Gastrocnemius medialis (tissue), 4 donors: ENCODE results near the gene UBE2E1. TPM values are rescaled to one million over a fixed set of nuclear protein-coding genes. Genes with fewer than 3 reads are reported as not detected.

ENCODE experiments used
- ATAC-seq, 2 donors: fragments of 150-250 bp; one replicate each; pipeline ENCODE4 v1.9.1; 2016
- DNase-seq, 2 donors: peaks; one replicate each; pipeline ENCODE4 v3.0.0-alpha.2; 2019
- H3K27ac ChIP-seq, 4 donors: fragments of 200-600 bp; sonication (generic); 1 replicate in 1 of 4; 2 replicates in 3 of 4; pipeline ENCODE4 v1.5.1; 2016 to 2018; ENCODE audit warnings: mild to moderate bottlenecking in 2 of 4, moderate library complexity in 1 of 4
- H3K27me3 ChIP-seq, 3 donors: fragments of 200-600 bp; sonication (generic) in 2 of 3; 1 replicate in 1 of 3; 2 replicates in 2 of 3; pipeline versions ENCODE4 v1.5.1 to v1.6.0; 2016 to 2019; ENCODE audit warnings: mild to moderate bottlenecking in 1 of 3, moderate library complexity in 1 of 3
- H3K36me3 ChIP-seq, 2 donors: fragments of 200-600 bp; sonication (generic) in 1 of 2; one replicate each; pipeline ENCODE4 v1.5.1; 2017 to 2018
- H3K4me1 ChIP-seq, 2 donors: fragments of 200-600 bp; sonication (generic) in 1 of 2; one replicate each; pipeline ENCODE4 v1.5.1; 2016 to 2017; ENCODE audit warnings: mild to moderate bottlenecking in 2 of 2
- H3K4me3 ChIP-seq, 4 donors: fragments of 200-600 bp; sonication (generic) in 3 of 4; 1 replicate in 1 of 4; 2 replicates in 3 of 4; pipeline ENCODE4 v1.5.1; 2016 to 2019; ENCODE audit warnings: mild to moderate bottlenecking in 2 of 4
- H3K9me3 ChIP-seq, 3 donors: fragments of 200-600 bp; sonication (generic) in 2 of 3; 1 replicate in 1 of 3; 2 replicates in 2 of 3; pipeline ENCODE4 v1.5.1; 2016 to 2019
- CTCF ChIP-seq, 5 experiments: fragments of 450-650 bp in 3 of 5; fragments of 200-600 bp in 2 of 5; sonication (generic) in 2 of 5; IDR thresholded peaks in 4 of 5; conservative IDR thresholded peaks in 1 of 5; 1 replicate in 4 of 5; 2 replicates in 1 of 5; pipeline ENCODE4 v1.5.1; 2016 to 2019; ENCODE audit warnings: antibody characterized with exemption in 5 of 5, mild to moderate bottlenecking in 3 of 5, moderate library complexity in 3 of 5
- POLR2A ChIP-seq, 2 donors: fragments of 450-650 bp; IDR thresholded peaks; one replicate each; pipeline ENCODE4 v1.6.1; 2017; ENCODE audit warnings: antibody characterized with exemption in 2 of 2, mild to moderate bottlenecking in 2 of 2, moderate library complexity in 2 of 2
- in situ Hi-C, 4 donors: fragments of 200-750 bp; cut with MboI; loops; one replicate each; pipeline versions ENCODE4 v1.15.0 to v1.8.0; 2017; ENCODE audit warnings: low sequenced_read_pairs in 4 of 4
- intact Hi-C: fragments of 100-400 bp; cut with DNase I; formaldehyde crosslinking; loops from one replicate; pipeline ENCODE4 v1.15.1; 2023; ENCODE audit warnings: low total_unique reads
- total RNA-seq, 4 donors: library from RNA; depleted of rRNA; stranded (reverse); fragments of >200 nt; gene quantifications; one replicate each; pipeline versions ENCODE4 v1.1.0 to v1.2.3, GENCODE V29; 2016

The UBE2E1 gene
- total RNA-seq: 100 to 1,000 TPM in 2 of 4 donors, 10 to 100 TPM in 2; 54.8 to 153 (median 109) TPM

GRCh38 chr3:23805633-23806533, at the start of gene UBE2E1:
Gene UBE2E1, plus strand, starts transcription at chr3:23805955. Its CDS starts 1,315 bp downstream, at chr3:23807270.
- in situ Hi-C loops (no loop called here), intact Hi-C loops (loop anchor here (2.0 to 10.0 kb wide), 4 partner anchors 53 to 603 kb away; partner anchors contain the start of gene UBE2E2)
- Histone ChIP-seq H3K9me3 (no peaks in the 10 kb centered on the region), H3K27me3 (no peaks in the 10 kb centered on the region), H3K36me3 (no peaks in the 10 kb centered on the region), H3K4me1 (peaks cover 30 to 33% of the 10 kb centered on the region in 2 donors), H3K4me3 (peak within 1 kb of the TSS; percentile 73 to 97 (median 94)), H3K27ac (peak within 1 kb of the TSS; percentile 85 to 98 (median 94))
- TF ChIP-seq CTCF (IDR thresholded peaks at IDR 0.05 in 4 of 5, conservative IDR thresholded peaks at IDR 0.05 in 1 of 5): no peak
- TF ChIP-seq POLR2A (IDR thresholded peaks at IDR 0.05): peak; percentile 53 to 55
- peak; percentile 56 to 69 for DNase-seq
- peak; percentile 60 to 70 for ATAC-seq

DNA sequence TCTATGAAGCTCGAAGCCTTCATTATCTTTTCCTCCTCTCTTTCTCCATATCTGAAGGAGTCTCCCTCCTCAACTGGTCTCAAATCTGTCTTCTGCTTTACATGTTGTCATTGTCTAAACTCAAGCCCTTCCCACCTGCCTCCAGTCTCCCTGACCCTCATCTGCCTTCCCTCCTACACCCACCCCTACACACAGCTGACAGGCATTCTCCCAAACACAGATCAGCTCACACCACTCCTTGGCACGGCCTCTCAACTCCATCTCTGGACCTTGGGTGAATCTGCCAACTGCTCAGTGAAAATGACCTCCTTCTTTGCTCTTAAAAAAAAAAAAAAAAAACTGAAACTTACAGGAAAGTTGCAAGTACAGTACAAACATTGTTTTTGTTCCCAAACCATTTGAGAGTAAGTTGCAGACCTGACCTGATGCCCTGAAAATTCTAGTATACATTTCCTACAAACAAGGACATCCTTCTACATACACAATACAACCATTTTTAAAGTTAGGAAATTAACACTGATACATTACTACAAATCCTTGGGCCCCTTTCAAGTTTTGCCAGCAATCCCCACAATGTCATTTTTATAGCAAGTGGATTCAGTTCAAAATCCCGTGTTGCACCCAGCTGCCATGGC, 49.4 kb upstream of the UBE2E1 start:
- no peak for ATAC-seq

GRCh38 chr3:23758253-23758838, 47.4 kb upstream of the UBE2E1 start:
- H3K4me3 ChIP-seq: no peak overlapping the region
- H3K27me3 ChIP-seq: no peaks in the 10 kb centered on the region
- no peak for ATAC-seq
- DNase-seq: no peak
- TF ChIP-seq POLR2A (IDR thresholded peaks at IDR 0.05): no peak
- TF ChIP-seq CTCF (IDR thresholded peaks at IDR 0.05 in 4 of 5, conservative IDR thresholded peaks at IDR 0.05 in 1 of 5): no peak
- no peaks in the 10 kb centered on the region for H3K4me1 ChIP-seq
- no peaks in the 10 kb centered on the region for H3K36me3 ChIP-seq
- intact Hi-C loops: no loop called here
- H3K27ac ChIP-seq: no peak overlapping the region
- H3K9me3 ChIP-seq: no peaks in the 10 kb centered on the region
- in situ Hi-C loops: no loop called here

More for the DNA sequence above, 49.4 kb upstream of the UBE2E1 start:
- no peak overlapping the region for H3K4me3 ChIP-seq
- no peaks in the 10 kb centered on the region for H3K9me3 ChIP-seq
- intact Hi-C loops (no loop called here), in situ Hi-C loops (no loop called here)
- no peak for TF ChIP-seq CTCF (IDR thresholded peaks at IDR 0.05 in 4 of 5, conservative IDR thresholded peaks at IDR 0.05 in 1 of 5)
- no peak for TF ChIP-seq POLR2A (IDR thresholded peaks at IDR 0.05)
- DNase-seq: no peak
- no peaks in the 10 kb centered on the region for H3K36me3 ChIP-seq
- peaks cover 0 to 5% of the 10 kb centered on the region in 2 donors for H3K4me1 ChIP-seq
- H3K27me3 ChIP-seq: no peaks in the 10 kb centered on the region
- H3K27ac ChIP-seq: no peak overlapping the region

- Histone ChIP-seq H3K9me3 (no peaks in the 10 kb centered on the region), H3K27ac (no peak overlapping the region), H3K4me3 (no peak overlapping the region), H3K4me1 (no peaks in the 10 kb centered on the region), H3K36me3 (no peaks in the 10 kb centered on the region), H3K27me3 (no peaks in the 10 kb centered on the region)
- ATAC-seq: no peak
- no peak for DNase-seq
- in situ Hi-C loops (no loop called here), intact Hi-C loops (no loop called here)
- TF ChIP-seq CTCF (IDR thresholded peaks at IDR 0.05 in 4 of 5, conservative IDR thresholded peaks at IDR 0.05 in 1 of 5): no peak
- TF ChIP-seq POLR2A (IDR thresholded peaks at IDR 0.05): no peak
Observed at GRCh38 chr3:23760325-23760724, 45.4 kb upstream of the UBE2E1 start.
